ENCODE data around the gene CDX1. TPM values are rescaled to one million over a fixed set of nuclear protein-coding genes. Genes with fewer than 3 reads are reported as not detected.
A peak's percentile ranks its signal among the peaks of the same experiment; 100 is the strongest.

CDX1 gene
- total RNA-seq, 1 experiment from 2014 or later: 0.22 TPM

DNA sequence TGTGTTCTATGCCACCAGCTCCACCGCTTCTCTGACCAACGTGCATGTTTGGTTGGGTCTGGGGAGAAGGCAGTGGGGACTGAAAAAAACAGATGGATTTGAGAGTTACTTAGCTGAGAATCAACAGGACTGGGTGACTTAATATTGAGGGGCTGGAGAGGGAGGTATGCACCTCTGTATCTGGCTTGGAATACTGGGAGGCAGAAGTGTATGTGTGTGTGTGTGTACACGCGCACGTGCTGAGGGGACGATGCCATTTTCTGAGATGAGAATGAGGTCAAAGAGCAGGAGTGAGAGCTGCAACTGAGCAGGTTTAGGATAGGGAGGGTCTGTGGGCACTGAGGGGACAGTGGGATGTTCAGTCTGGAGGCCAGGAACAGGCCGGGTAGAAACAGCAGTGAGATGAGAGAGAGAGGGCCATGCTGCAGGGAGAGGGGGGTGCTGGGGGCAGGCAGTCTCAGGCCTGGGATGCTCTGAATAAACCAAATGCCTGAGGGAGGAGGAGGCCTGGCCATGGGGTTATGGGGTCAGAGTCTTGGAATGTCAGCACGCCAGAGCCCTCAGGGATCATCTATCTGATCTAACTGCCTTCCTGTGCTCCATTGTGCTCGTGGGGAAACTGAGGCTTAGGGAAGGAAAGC, 24.9 kb upstream of the CDX1 start:
- Histone ChIP-seq H3K79me2 (ENCODE audit: insufficient read depth, low read length) (no peaks in the 10 kb centered on the region), H3K27ac (ENCODE audit: insufficient read length, low read depth, low read length) (no peak overlapping the region), H3K4me2 (ENCODE audit: insufficient read depth, insufficient read length, low read length) (no peak overlapping the region), H2BK5ac (ENCODE audit: insufficient read length, low read length) (no peak overlapping the region), H4K20me1 (ENCODE audit: control insufficient read depth, insufficient read depth, insufficient read length) (peaks cover 2% of the 10 kb centered on the region), H2BK12ac (ENCODE audit: insufficient read length, low read depth, low read length) (no peak overlapping the region), H3K79me1 (ENCODE audit: insufficient read depth, low read depth, low read length, poor library complexity, severe bottlenecking) (no peaks in the 10 kb centered on the region), H3K23ac (ENCODE audit: insufficient read length, low read depth, low read length) (no peak overlapping the region), H3K14ac (ENCODE audit: insufficient read depth, low read length) (peak overlapping the region; percentile 4; the same call in 1 of the 2 replicates), H3K23me2 (ENCODE audit: insufficient read length, low read depth, low read length, poor library complexity, severe bottlenecking) (no peaks in the 10 kb centered on the region), H3K9me3 (ENCODE audit: control insufficient read depth, low read depth, low read length) (no peaks in the 10 kb centered on the region), H2BK20ac (ENCODE audit: low read depth, low read length, poor library complexity, severe bottlenecking) (no peak overlapping the region), H2BK120ac (ENCODE audit: low read depth, low read length, poor library complexity, severe bottlenecking) (no peak overlapping the region), H2AFZ (ENCODE audit: low read length) (no peak overlapping the region), H4K5ac (ENCODE audit: insufficient read length, low read depth, low read length) (no peak overlapping the region), H3K56ac (ENCODE audit: insufficient read length, low read depth, low read length) (no peak overlapping the region), H4K8ac (replicated peaks; ENCODE audit: insufficient read length, low read depth, low read length) (no peak overlapping the region), H3K4ac (ENCODE audit: low read depth, low read length) (no peak overlapping the region), H4K91ac (ENCODE audit: insufficient read length, low read depth, low read length) (no peak overlapping the region), H3T11ph (ENCODE audit: low read length) (no peak overlapping the region), H2BK15ac (ENCODE audit: low read depth, low read length) (no peak overlapping the region), H3K4me1 (ENCODE audit: insufficient read depth, low read length) (peaks cover 22% of the 10 kb centered on the region; the same call in 1 of the 2 replicates), H3K9ac (ENCODE audit: extremely low read depth, insufficient read length, low read length) (no peak overlapping the region), H3K27me3 (ENCODE audit: insufficient read depth, low read length) (no peaks in the 10 kb centered on the region), H2AK5ac (ENCODE audit: insufficient read length, low read length) (no peak overlapping the region), H3K18ac (ENCODE audit: insufficient read length, low read depth, low read length) (no peak overlapping the region)
- WGBS (ENCODE audit: extremely low coverage, insufficient read length, low lambda C conversion rate): no CpG with 5 or more reads among the region's 9 CpGs
- Mint-ChIP-seq H3K27me3 (ENCODE audit: low read depth) (peaks cover 12% of the 10 kb centered on the region), H3K36me3 (ENCODE audit: insufficient read depth in 1 of 3, low read depth in 3 of 3) (no peaks in the 10 kb centered on the region), H3K9me3 (no peaks in the 10 kb centered on the region), H3K4me3 (no peak overlapping the region), H3K4me1 (peaks cover 52 to 67% of the 10 kb centered on the region in 2 experiments), H3K27ac (peak overlapping the region in 2 of 3 experiments; percentile 4 to 21; a peak in 3 of 7 replicates)
- TF ChIP-seq, protein P1, sequence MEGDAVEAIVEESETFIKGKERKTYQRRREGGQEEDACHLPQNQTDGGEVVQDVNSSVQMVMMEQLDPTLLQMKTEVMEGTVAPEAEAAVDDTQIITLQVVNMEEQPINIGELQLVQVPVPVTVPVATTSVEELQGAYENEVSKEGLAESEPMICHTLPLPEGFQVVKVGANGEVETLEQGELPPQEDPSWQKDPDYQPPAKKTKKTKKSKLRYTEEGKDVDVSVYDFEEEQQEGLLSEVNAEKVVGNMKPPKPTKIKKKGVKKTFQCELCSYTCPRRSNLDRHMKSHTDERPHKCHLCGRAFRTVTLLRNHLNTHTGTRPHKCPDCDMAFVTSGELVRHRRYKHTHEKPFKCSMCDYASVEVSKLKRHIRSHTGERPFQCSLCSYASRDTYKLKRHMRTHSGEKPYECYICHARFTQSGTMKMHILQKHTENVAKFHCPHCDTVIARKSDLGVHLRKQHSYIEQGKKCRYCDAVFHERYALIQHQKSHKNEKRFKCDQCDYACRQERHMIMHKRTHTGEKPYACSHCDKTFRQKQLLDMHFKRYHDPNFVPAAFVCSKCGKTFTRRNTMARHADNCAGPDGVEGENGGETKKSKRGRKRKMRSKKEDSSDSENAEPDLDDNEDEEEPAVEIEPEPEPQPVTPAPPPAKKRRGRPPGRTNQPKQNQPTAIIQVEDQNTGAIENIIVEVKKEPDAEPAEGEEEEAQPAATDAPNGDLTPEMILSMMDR (conservative IDR thresholded peaks at IDR 0.05): no peak
- peak; percentile 61 for DNase-seq

Measured in H9 (cell line).